GM19023 (cell line): ENCODE measurements around the gene FUZ.
A peak's percentile ranks its signal among the peaks of the same experiment; 100 is the strongest.

ENCODE experiments used
- ATAC-seq: cut with Tn5 transposase; IDR thresholded peaks from one replicate; pipeline ENCODE4 v1.9.1; 2021; ENCODE audit warnings: mild to moderate bottlenecking, moderate library complexity; ENCODE audit not compliant: unreplicated experiment

The FUZ gene

GRCh38 chr19:49812997-49813861, at the start of gene FUZ:
Gene FUZ (minus strand): TSS chr19:49813292. CDS start chr19:49813106, 186 bp downstream.
- ATAC-seq: peak; percentile 36

- no peak for ATAC-seq
Observed at GRCh38 chr19:49862391-49863253, 49.5 kb upstream of the FUZ start.

- ATAC-seq: no peak
Observed at GRCh38 chr19:49861541-49862378, 48.7 kb upstream of the FUZ start.

GRCh38 chr19:49861107-49861506, 48.0 kb upstream of the FUZ start:
- no peak for ATAC-seq

- no peak for ATAC-seq
Observed at GRCh38 chr19:49860336-49861102, 47.4 kb upstream of the FUZ start.

- no peak for ATAC-seq
Observed at GRCh38 chr19:49859682-49860335, 46.7 kb upstream of the FUZ start.

GRCh38 chr19:49858088-49858985, 45.2 kb upstream of the FUZ start:
- ATAC-seq: no peak

GRCh38 chr19:49857838-49858087, 44.7 kb upstream of the FUZ start:
- ATAC-seq: no peak

- no peak for ATAC-seq
Observed at GRCh38 chr19:49857061-49857837, 44.2 kb upstream of the FUZ start.

- no peak for ATAC-seq
Observed at GRCh38 chr19:49856574-49857021, 43.5 kb upstream of the FUZ start.

GRCh38 chr19:49855676-49856573, 42.8 kb upstream of the FUZ start:
- no peak for ATAC-seq

- no peak for ATAC-seq
Observed at GRCh38 chr19:49855277-49855675, 42.2 kb upstream of the FUZ start.

GRCh38 chr19:49854378-49855263, 41.5 kb upstream of the FUZ start:
- ATAC-seq: no peak

GRCh38 chr19:49853852-49854377, 40.8 kb upstream of the FUZ start:
- no peak for ATAC-seq

- ATAC-seq: no peak
Observed at GRCh38 chr19:49852631-49853126, 39.6 kb upstream of the FUZ start.
